Measurements from ENCODE around the gene OR1S1. TPM values are rescaled to one million over a fixed set of nuclear protein-coding genes. Genes with fewer than 3 reads are reported as not detected.

The OR1S1 gene
- total RNA-seq, 1 experiment from 2014 or later: not detected

DNA sequence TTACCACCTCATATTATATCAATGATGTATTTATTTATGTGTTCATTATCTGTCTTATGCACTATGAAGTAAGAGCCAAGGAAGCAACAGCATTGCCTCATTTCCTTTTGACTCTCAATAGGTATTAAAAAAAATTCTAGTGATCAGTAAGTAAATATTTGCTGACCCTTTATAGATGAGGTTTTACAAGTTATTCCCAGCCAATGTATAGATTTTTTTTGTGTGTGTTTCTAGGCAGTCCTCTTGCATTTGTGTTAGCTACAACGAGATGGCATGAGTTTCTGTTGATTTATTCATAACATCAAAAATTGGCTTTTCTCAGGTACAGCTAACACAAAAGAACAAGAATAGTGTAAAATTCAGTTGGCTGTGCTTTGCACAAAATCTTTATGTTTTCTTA lies 13.2 kb upstream of the OR1S1 start:
- Histone ChIP-seq H3K9me3 (peaks cover 5% of the 10 kb centered on the region; the same call in 1 of the 2 replicates), H3K36me3 (ENCODE audit: control insufficient read depth, insufficient read depth, low read length) (no peaks in the 10 kb centered on the region), H3K4me3 (ENCODE audit: low read depth, low read length) (no peak overlapping the region), H3K27me3 (replicated peaks; ENCODE audit: control insufficient read depth, insufficient read depth, low read length) (no peaks in the 10 kb centered on the region), H3K4me1 (peaks cover 2% of the 10 kb centered on the region; the same call in 1 of the 2 replicates)
- CTCF ChIA-PET: no interaction called here
- H3K4me1 Mint-ChIP-seq (ENCODE audit: low read depth, unreplicated experiment): peaks cover 9% of the 10 kb centered on the region
- no peaks in the 10 kb centered on the region for H3K36me3 Mint-ChIP-seq (ENCODE audit: insufficient read depth, unreplicated experiment)
- no peak for DNase-seq
- POLR2A ChIA-PET: no interaction called here
- TF ChIP-seq, protein P1, sequence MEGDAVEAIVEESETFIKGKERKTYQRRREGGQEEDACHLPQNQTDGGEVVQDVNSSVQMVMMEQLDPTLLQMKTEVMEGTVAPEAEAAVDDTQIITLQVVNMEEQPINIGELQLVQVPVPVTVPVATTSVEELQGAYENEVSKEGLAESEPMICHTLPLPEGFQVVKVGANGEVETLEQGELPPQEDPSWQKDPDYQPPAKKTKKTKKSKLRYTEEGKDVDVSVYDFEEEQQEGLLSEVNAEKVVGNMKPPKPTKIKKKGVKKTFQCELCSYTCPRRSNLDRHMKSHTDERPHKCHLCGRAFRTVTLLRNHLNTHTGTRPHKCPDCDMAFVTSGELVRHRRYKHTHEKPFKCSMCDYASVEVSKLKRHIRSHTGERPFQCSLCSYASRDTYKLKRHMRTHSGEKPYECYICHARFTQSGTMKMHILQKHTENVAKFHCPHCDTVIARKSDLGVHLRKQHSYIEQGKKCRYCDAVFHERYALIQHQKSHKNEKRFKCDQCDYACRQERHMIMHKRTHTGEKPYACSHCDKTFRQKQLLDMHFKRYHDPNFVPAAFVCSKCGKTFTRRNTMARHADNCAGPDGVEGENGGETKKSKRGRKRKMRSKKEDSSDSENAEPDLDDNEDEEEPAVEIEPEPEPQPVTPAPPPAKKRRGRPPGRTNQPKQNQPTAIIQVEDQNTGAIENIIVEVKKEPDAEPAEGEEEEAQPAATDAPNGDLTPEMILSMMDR (IDR thresholded peaks at IDR 0.05; ENCODE audit: insufficient read depth in 1 of 2, low read depth in 1 of 2, low read length in 1 of 2, severe bottlenecking in 1 of 2, unreplicated experiment in 1 of 2): no peak
- H3K9me3 Mint-ChIP-seq (ENCODE audit: unreplicated experiment): peaks cover 48% of the 10 kb centered on the region
- no peaks in the 10 kb centered on the region for H3K27me3 Mint-ChIP-seq (ENCODE audit: insufficient read depth, unreplicated experiment)
- no peak overlapping the region for H3K27ac Mint-ChIP-seq (ENCODE audit: unreplicated experiment)
- H3K4me3 Mint-ChIP-seq (ENCODE audit: unreplicated experiment): no peak overlapping the region
- intact Hi-C loops (cut with micrococcal nuclease; ENCODE audit: unreplicated experiment): no loop called here
- no TSS peak for BruUV-seq (replicated peaks)

DNA sequence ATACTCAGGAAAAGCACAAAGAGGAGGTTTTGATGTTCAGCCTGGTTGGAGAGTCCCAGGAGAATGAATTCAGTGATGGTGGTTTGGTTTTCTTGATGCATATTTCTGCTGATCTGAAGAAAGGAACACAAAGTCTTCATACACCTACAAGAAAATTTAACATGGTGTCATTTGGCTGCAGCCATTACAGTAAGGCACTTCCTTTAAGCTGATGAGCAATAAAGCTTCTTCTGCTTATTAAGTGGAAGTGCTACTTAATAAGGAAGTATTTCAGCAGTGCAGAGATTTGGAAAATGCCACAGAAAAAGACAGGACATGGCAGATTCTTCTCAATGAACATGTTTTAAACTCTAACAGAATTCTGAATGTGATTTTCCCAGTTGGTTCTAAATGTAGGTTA lies 8.5 kb upstream of the OR1S1 start, which contains the start of gene OR1S2:
TSS of gene OR1S2 (minus strand) at position 101 of the 400 bp plus-strand sequence. CDS start at position 101, 0 bp downstream.
- H3K4me3 ChIP-seq (ENCODE audit: low read depth, low read length): no peak within 1 kb of the TSS
- intact Hi-C loops (cut with micrococcal nuclease; ENCODE audit: unreplicated experiment): no loop called here
- Mint-ChIP-seq H3K27ac (ENCODE audit: unreplicated experiment) (no peak within 1 kb of the TSS), H3K36me3 (ENCODE audit: insufficient read depth, unreplicated experiment) (no peaks in the 10 kb centered on the region), H3K4me3 (ENCODE audit: unreplicated experiment) (no peak within 1 kb of the TSS), H3K27me3 (ENCODE audit: insufficient read depth, unreplicated experiment) (no peaks in the 10 kb centered on the region), H3K4me1 (ENCODE audit: low read depth, unreplicated experiment) (peaks cover 3% of the 10 kb centered on the region), H3K9me3 (ENCODE audit: unreplicated experiment) (peaks cover 25% of the 10 kb centered on the region)
- no peaks in the 10 kb centered on the region; the same call in 1 of the 2 replicates for H3K4me1 ChIP-seq
- no peak for DNase-seq
- no peaks in the 10 kb centered on the region for H3K27me3 ChIP-seq (replicated peaks; ENCODE audit: control insufficient read depth, insufficient read depth, low read length)
- no peaks in the 10 kb centered on the region for H3K9me3 ChIP-seq
- BruUV-seq (replicated peaks): no TSS peak
- ChIA-PET CTCF (no interaction called here), POLR2A (no interaction called here)
- TF ChIP-seq, protein P1 (IDR thresholded peaks at IDR 0.05; ENCODE audit: insufficient read depth in 1 of 2, low read depth in 1 of 2, low read length in 1 of 2, severe bottlenecking in 1 of 2, unreplicated experiment in 1 of 2): no peak
- no peaks in the 10 kb centered on the region for H3K36me3 ChIP-seq (ENCODE audit: control insufficient read depth, insufficient read depth, low read length)

DNA sequence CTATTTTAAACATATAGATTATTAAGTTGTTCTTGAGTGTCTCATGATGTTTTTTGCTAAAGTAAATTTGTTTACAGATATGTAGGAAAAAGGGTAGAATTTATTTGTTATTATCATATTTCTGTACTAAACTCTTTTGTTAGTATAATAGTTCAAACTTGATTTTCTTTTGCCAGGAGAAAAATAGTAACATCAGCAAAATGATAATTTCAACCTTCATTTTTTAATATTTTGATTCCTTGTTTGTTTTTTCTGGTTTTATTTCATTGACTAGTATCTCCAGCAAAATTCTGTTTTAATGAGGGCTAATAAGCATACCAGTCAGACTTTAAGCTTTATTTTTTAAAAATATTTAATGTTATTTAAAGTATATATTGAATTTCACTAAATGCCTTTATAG lies 4.0 kb downstream of the OR1S1 start:
- DNase-seq: no peak
- H3K36me3 Mint-ChIP-seq (ENCODE audit: insufficient read depth, unreplicated experiment): no peaks in the 10 kb centered on the region
- Histone ChIP-seq H3K4me3 (ENCODE audit: low read depth, low read length) (no peak overlapping the region), H3K36me3 (ENCODE audit: control insufficient read depth, insufficient read depth, low read length) (no peaks in the 10 kb centered on the region), H3K27me3 (replicated peaks; ENCODE audit: control insufficient read depth, insufficient read depth, low read length) (no peaks in the 10 kb centered on the region), H3K4me1 (no peaks in the 10 kb centered on the region), H3K9me3 (no peaks in the 10 kb centered on the region)
- peaks cover 5% of the 10 kb centered on the region for H3K4me1 Mint-ChIP-seq (ENCODE audit: low read depth, unreplicated experiment)
- TF ChIP-seq, protein P1 (IDR thresholded peaks at IDR 0.05; ENCODE audit: insufficient read depth in 1 of 2, low read depth in 1 of 2, low read length in 1 of 2, severe bottlenecking in 1 of 2, unreplicated experiment in 1 of 2): no peak
- intact Hi-C loops (cut with micrococcal nuclease; ENCODE audit: unreplicated experiment): no loop called here
- ChIA-PET POLR2A (no interaction called here), CTCF (no interaction called here)
- no peaks in the 10 kb centered on the region for H3K27me3 Mint-ChIP-seq (ENCODE audit: insufficient read depth, unreplicated experiment)
- H3K9me3 Mint-ChIP-seq (ENCODE audit: unreplicated experiment): peaks cover 11% of the 10 kb centered on the region
- BruUV-seq (replicated peaks): no TSS peak
- no peak overlapping the region for H3K4me3 Mint-ChIP-seq (ENCODE audit: unreplicated experiment)
- no peak overlapping the region for H3K27ac Mint-ChIP-seq (ENCODE audit: unreplicated experiment)
